NOMO-1 (cell line): ENCODE data around the gene AK1.

ENCODE experiments used
- DNase-seq, 2 experiments: peaks; one replicate each; lab custom pipeline; 2025; ENCODE audit not compliant: unreplicated experiment in 2 of 2; lab: John Stamatoyannopoulos, UW

The AK1 gene

GRCh38 chr9:127877566-127877998, at the start of gene AK1:
AK1 (minus strand) TSS chr9:127877675; CDS start chr9:127874617, 3,058 bp downstream.
- no peak for DNase-seq

GRCh38 chr9:127926906-127927200, 49.4 kb upstream of the AK1 start:
- no peak for DNase-seq

- DNase-seq, result no peak
Observed at GRCh38 chr9:127925959-127926905, 48.8 kb upstream of the AK1 start.

- DNase-seq, result no peak
Observed at GRCh38 chr9:127924736-127925444, 47.4 kb upstream of the AK1 start.

GRCh38 chr9:127923771-127924170, 46.3 kb upstream of the AK1 start:
- DNase-seq, result no peak

- DNase-seq, result no peak
Observed at GRCh38 chr9:127923046-127923445, 45.6 kb upstream of the AK1 start.

- DNase-seq, result peak in 1 of 2 experiments; percentile 18
Observed at GRCh38 chr9:127921557-127922120, 44.2 kb upstream of the AK1 start.

GRCh38 chr9:127920794-127921193, 43.3 kb upstream of the AK1 start:
- no peak for DNase-seq

GRCh38 chr9:127919253-127919815, 41.9 kb upstream of the AK1 start:
- DNase-seq, result peak; percentile 50 to 56

GRCh38 chr9:127918183-127919107, 41.0 kb upstream of the AK1 start:
- DNase-seq, result no peak

GRCh38 chr9:127917603-127918002, 40.1 kb upstream of the AK1 start:
- DNase-seq, result peak in 1 of 2 experiments; percentile 20

- peak; percentile 83 to 91 for DNase-seq
Observed at GRCh38 chr9:127916720-127917581, 39.5 kb upstream of the AK1 start, which contains the start of gene ST6GALNAC4. ST6GALNAC4 (minus strand) TSS chr9:127917041; CDS start chr9:127916419, 622 bp downstream.

GRCh38 chr9:127915801-127916719, 38.6 kb upstream of the AK1 start:
- no peak for DNase-seq

- no peak for DNase-seq
Observed at GRCh38 chr9:127915325-127915752, 37.9 kb upstream of the AK1 start.

GRCh38 chr9:127913682-127914081, 36.2 kb upstream of the AK1 start:
- no peak for DNase-seq

- DNase-seq, result no peak
Observed at GRCh38 chr9:127912882-127913281, 35.4 kb upstream of the AK1 start.

GRCh38 chr9:127912296-127912695, 34.8 kb upstream of the AK1 start:
- DNase-seq, result no peak

- no peak for DNase-seq
Observed at GRCh38 chr9:127910613-127911205, 33.2 kb upstream of the AK1 start.
